HL-60/S4 treated with phorbol 12-myristate 13-acetate at 8.2 ng/mL for 4 days and 3 days (cell line): ENCODE measurements around the gene LRP5.

Experiments
- in situ Hi-C: fragments of 300-500 bp; cut with MboI; formaldehyde crosslinking; loops from 2 replicates; pipeline ENCODE4 v1.15.0; 2022; ENCODE audit warnings: low sequenced_read_pairs

LRP5 gene

DNA sequence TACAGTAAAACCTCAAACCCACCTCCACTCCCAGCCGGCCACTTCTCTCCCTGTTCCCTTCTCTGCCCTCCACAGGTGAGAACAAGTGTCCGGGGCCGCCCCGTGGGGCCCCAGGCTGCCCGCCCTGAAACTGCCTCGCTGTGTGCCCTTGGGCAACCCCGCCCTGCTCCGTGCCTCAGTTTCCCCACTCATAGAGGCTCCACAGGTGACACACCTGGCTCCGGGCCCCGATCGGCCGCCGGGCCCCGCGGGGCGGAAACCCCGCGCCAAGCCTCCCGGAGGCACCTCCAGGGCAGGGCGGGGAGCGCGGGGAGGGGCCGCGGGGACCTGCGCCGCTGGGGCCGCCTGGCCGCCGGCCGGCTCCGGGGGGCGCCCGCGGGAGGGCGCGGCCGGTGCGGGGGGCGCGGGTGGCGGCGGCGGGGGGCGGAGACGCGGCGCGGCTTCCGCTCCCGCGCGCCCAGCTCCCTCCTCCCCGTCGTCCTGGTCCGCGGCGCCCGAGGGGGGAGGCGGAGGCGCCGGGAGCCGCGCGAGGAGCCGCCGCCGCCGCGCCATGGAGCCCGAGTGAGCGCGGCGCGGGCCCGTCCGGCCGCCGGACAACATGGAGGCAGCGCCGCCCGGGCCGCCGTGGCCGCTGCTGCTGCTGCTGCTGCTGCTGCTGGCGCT is at the start of gene LRP5:
TSS of gene LRP5 (plus strand) at position 475 of the 663 bp plus-strand sequence. CDS start at position 599, 124 bp downstream.
- in situ Hi-C loops, result no loop called here

DNA sequence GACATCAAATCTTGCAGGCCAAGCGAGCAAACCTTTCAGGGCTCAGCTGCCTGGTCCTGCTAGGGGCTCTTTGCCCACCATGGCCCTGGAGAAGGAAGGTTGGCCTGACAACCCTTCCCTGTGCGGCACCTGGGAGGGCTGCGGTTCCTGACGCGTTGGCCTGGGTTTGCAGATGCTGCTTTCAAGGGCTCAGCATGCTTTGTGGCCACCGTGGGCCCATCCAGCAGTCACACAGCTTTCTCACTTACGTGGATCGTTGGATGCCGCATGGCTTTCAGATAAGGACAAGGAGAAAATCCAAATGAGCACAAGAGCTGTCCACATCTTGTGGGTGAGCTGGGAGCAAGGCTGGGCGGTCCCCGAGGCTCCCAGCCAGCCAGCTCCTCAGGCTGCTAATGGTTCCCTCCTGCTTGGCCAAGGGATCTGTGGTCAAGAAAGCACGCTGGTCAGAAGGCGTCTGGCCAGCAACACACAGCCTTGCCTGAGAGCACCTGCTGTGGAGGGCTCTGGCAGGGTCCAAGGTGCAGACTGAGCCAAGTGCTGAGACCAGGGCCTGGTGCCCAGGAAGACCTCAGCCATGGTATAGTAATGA is 48.9 kb upstream of the LRP5 start:
- in situ Hi-C loops, result no loop called here

DNA sequence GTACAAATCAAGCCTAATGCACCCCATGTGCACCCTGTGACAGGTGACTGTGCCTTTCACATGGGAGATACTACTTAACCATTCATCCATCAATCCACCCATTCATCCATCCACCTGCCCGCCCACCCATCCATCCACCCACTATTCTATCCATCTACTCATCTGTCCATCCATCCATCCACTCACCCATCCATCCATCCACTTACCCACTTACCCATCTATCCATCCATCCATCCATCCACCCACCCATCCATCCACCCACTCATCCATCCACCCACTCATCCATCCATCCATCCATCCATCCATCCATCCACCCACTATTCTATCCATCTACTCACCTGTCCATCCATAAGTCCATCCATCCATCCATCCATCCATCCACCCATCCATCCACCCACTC is 48.1 kb upstream of the LRP5 start:
- in situ Hi-C loops, result no loop called here

DNA sequence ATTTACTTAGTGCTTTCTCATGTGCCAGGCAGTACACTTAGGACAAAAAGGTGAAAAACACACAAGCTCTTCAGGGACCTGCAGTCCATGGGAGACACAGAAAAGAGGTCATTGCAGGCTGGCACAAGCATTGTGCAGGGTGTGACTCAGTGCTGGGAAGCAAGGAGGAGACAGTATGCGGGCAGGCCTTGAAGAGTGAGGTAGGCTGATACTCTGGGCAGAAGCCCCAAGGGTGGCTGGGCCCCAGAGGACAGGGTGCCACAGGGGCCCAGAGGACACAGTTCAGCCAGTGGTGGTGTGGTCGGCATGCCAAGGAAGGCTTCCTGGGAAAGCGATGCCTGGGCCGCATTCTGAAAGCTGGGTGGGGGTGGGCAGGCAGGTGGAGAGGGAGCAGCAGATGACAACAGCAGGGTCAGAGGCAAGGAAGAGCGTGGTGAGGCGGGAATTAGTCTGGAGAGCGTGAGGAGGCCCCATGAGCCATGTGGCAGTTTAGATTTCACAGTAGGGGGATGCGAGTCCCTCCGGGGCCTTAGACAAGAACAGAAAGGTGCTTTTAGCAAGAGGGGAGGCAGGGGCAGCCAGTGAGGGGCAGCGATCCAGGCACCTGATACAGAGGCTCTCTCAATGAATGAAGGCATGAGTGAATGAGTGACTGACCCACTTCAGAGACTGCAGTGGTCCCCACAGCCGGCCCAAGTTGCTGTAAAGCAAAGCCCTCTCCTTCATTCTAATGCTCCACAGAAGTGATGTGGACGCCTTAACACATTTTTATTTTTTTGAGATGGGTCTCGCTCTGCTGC is 47.5 kb upstream of the LRP5 start:
- in situ Hi-C loops, result no loop called here

DNA sequence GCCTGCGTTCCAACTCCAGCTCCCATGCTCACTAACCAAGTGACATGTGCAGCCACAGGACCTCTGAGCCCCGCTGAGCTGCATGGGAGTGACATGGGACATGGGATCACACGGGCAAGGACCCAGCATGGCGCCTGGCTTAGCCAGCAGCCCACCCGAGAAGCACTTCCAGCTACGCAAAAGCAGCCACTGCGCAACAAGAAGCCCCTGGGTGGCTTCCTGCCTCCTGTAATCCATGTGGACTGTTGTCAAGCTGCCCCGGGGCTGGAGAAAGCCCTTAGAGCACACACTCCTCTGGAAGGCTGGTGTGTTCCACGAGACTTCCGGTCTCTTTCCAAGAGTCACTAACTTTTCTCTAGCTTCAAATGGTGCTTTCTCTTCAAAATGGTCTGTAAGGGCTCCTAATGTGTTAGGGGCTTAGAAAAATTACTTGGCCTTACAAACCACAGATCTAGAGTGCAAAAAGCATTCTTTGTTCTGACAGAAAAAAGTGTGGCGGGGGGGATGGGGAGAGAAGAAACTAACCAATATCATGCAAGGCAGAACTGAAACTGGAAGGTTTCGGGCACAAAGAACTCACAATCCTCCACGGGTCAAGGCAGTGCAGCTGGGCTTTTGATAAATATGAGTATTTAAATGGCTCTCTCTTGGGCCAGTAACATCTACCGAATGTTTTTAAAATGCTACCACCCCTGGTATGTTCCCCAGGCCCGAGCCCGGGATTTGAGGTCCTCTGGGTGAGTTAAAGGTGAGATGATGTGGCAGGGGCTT is 46.1 kb upstream of the LRP5 start:
- in situ Hi-C loops, result no loop called here

DNA sequence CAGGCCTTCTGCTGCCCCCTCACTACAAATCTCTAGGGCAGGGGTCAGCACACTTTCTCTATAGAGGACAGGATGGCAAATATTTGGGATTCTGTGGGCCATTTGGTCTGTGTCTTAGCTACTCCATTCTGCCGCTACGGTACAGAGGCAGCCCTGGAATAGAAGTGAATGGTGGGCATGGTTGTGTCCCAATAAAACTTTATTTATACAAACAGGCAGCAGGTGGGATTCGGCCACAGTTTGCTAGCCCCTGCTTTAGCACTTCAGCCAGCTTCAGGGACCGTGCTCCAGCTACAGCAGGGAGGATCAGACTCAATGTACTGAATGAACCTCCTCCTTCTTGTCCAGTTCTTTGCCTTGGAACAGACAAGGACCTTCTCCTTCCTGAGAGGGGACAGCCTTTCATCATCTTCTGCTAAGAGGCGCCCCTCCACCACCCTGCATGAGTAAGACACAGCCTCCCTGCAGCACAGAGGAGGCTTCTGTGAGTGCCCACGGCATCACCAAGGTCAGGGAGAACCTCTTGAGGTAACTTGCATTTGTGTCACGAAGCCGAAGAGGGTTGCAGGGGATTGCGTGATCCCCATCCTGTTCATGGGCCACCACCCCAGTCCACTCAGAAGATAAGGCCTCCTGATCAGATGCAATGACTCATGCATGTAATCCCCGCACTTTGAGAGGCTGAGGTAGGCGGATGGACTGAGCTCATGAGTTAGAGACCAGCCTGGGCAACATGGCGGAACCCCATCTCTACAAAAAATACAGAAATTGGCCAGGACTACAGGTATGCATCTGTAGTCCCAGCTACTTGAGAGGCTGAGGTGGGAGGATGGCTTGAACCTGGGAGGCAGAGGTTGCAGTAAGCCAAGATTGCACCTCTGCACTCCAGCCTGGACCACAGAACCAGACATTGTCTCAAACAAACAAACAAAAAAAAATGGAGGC is 45.2 kb upstream of the LRP5 start:
- in situ Hi-C loops, result no loop called here

DNA sequence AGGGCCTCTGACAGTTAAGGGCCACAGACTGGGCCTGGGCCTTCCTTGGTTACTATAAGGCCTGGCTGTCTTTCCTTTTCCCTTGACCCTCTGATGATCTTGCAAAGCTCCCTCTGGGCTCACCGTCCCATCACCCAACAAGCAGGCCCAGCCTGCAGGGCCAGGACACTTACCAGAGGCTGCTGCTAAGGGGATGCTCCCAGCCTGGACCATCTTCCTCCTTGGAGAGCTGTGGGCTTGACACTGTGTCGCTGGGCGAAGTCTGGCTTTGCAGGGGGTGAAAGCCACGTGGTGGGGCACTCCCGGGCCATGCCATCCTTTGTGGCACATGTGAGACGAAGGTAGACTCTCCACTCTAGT is 44.5 kb upstream of the LRP5 start:
- in situ Hi-C loops, result no loop called here

DNA sequence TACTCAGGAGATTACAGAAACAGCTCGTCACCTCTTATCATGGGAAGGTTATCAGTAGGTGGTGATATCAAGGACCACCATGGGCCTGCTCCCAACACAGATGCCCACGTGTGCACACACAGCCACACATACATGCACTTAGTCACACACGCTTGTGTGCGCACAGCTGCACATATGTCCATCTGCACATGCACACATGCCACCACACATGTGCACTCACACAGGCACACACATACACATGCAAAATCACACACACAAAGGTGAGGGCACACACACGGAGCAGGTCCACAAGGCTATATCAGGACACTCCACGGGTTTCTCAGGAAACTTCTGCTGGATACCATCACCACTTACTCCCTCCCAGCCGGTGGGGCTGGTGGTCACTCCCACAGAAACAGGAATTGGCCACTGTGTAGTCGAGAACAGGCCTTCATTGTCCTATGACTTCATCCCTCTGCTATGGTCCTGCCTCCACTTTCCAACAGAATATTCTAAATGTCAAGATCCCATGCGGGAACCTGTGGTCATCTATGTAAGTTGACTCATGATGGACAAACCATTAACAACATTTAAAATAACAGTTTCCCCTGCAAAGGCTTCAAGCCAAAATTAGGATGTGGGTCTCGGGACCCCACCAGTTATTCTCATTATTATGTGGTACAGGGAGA is 42.8 kb upstream of the LRP5 start:
- in situ Hi-C loops, result no loop called here

DNA sequence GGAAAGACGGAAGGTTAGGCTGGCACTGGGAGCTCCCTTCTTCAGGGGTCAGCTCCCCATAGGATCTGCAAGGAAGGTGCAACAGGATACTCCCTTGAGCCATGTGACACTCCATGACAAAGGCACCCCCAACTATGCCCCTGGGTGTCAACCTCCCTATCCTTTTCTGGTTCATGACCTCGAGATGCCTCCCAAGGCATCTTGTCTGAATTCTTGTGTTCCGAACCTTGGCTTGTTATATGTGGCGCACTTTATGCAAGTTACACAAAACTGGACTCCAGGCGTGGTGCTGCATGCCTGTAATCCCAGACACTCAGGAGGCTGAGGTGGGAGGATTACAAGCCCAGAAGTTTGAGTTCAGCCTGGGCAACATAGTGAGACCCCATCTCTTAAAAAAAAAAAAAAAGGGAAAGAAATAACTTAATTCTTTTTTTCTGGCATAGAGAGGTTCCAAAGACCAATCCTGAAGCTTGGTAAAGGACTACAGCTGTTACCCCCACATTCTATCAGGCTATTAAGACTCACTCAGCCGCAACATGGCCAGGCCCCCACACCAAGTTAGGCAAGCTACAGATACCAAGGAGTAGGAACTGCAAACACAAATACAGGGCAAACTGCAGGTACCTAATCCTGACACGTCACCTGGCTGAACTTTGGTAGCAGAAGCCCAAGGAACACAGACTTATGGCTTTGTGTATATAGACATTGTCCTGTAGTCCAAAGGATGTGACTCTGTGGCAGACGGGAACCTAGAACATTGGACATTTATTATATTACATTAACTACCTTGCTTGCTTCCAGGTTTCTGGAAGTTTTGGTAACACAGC is 42.0 kb upstream of the LRP5 start:
- in situ Hi-C loops, result no loop called here

DNA sequence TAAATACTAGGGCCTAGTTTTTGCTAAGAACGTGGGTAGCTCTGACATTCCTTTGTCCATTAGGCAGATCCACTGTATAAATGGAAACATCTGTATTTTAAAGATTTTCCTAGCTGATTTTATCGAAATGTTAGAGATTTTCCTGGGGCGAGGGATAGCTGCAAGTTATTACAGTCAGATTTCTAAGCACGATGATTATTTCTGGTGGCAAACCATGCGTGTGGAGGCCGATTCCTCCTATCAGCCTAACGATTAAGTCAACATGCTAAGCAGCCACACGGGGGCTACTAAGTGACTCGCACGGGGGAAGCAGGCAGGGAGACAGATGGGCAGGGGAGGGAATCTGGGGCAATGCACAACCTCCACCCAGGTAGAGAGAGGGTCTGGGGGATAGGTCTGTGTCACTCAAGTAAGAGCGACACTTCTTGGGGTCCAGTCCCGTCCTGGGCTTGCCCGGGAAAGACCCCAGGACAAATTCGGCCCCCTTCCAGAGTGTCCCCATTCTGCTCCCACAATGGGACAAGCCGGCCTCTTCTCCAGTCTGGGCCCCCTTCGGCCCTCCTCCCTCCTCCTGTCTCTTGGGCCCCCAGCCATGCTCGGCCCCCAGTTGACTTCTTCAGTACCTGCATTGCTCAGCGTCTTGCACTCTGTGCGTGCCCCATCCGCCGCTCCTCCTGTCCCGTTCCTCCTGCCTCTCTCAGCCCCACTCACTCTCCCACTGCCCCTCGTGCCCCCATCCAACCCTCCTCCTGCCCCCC is 41.2 kb upstream of the LRP5 start:
- in situ Hi-C loops, result no loop called here

DNA sequence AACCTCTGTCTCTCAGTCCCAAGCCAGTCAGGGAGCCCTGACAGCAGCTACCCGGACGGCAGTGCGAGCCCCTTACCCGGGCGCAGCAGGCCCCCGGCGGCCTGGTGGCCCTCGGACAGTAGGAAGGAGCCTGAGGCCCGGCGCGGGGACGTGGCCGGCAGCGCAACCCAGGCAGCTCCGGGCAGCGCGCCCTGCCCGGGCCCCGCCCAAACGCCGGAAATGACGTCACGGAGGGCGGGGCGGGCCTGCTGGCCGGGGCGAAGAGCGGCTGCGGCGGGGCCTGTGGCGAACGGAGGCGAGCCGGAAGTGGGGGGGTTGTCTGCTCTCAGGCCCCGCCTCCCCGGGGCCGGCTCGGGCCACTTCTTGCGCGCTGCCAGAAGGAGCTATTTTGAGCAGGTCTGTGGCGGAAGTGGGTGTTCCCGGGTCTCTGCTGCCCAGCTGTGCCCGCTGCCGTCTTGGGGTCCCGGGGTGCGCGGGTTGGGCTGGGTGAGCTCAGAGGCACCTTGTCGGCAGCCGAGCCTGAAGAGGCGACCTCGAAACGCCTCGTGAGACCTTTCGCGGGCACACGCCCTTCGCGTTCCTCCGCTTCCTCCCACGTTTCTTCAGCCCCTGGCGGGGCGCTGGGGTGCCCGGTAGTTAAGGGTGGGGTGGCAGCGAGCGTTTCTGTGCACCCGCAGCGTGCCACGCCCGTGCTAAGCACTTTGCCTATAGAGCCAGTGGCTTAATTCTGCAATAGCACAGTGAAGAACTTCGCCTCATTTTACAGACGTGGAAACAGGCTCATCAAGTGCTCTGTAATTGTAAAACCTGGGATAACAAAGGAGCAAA is 40.4 kb upstream of the LRP5 start, which contains the start of gene C11orf24:
TSS of gene C11orf24 (minus strand) at position 193 of the 828 bp plus-strand sequence. CDS start 8,206 bp downstream, outside the sequence.
- in situ Hi-C loops, result no loop called here

DNA sequence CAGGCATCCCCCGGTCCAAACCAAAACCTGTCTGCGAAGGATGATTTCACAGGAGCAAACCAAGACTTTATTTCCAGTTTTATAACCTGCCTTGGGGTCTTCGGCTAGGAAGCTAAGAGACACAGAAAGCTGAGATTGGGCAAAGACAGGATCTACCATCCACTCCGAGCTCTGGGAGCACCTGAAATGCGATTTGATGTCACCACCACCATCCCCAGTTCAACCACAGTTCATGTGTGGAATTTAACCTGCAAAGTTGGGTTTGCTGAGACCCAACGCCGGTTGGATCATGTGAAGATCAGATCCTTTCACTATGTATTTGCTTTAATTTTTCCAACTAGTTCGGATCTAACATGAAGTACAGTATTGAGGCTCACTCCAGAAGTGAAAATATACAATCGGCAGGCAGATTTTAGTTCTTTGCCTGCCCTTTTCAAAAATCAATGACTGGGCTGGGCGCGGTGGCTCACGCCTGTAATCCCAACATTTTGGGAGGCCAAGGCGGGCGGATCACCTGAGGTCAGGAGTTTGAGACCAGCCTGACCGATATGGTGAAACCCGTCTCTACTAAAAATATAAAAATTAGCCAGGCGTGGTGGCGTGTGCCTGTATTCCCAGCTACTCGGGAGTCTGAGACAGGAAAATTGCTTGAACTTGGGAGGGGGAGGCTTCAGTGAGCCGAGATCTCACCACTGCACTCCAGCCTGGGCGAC is 39.2 kb upstream of the LRP5 start:
- in situ Hi-C loops, result no loop called here

DNA sequence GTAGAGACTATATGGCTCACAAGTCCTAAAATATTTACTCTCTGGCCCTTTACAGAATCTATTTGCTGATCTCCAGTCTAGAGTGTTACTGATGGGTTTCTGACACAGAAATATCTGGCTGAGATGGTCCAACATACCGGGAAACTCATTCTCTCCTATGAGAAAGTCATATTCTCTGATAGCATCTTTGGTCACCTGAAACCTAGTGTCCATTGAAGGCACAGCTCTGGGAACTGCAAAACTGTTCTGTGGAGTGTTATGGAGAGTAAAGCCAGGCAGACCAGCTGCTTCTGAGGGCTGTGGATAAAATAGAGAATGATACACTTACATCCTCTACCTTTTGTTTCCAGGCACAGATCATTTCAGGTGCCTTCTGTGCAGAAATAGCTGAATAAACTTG is 38.1 kb upstream of the LRP5 start:
- in situ Hi-C loops, result no loop called here

DNA sequence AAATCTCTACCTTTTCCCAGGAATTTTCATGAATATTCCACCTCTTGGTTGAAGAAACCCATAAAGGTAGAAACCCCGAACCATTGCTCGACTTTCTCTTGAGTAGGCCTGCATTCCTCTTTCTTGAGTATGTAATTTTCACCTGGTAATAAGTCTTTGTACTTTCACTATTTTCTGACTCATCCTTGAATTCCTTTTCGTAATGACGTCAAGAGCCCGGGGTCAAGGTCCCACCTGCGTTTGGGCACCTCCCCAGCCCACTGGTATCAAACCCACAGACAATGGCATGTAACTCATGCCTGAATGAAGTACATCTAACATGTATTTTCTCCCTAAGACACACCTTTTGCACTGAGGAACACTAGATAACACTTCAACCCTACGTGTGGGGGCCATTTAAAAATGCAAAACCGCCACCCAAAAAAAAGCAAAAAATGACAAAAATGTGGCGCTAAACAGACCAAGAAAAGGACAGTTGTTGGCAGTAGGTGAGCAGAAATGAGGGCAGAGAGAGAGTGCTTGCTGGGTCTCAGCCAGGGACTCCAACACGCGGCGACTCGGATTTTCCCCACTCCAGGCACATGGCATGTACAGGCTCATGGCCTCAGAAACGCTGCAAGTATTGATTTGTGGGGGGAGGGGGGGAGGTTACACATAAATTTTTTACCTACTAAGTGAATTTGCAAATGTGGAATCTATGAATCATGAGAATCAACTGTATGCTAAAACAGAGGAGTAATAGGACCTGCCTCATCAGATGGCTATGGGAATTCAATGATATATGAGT is 36.5 kb upstream of the LRP5 start:
- in situ Hi-C loops, result no loop called here

DNA sequence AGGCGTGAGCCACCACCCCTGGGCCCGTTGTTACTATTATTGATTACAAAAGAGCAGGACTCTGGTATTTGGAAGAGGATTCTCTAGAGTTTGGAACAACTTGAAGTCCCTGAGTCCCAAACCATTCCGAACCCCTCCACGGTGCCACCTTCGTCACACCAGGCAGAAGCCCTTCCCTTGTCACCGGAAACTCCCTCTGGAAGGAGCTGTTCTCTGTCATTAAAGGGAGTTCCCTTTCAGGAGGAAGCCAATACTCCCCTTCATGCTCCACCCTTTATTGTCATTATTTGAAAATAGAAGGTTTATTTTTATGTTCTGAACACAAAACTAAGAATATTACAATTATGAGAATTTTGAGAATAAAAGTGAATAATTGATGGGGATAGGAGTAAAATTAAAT is 35.5 kb upstream of the LRP5 start:
- in situ Hi-C loops, result no loop called here

DNA sequence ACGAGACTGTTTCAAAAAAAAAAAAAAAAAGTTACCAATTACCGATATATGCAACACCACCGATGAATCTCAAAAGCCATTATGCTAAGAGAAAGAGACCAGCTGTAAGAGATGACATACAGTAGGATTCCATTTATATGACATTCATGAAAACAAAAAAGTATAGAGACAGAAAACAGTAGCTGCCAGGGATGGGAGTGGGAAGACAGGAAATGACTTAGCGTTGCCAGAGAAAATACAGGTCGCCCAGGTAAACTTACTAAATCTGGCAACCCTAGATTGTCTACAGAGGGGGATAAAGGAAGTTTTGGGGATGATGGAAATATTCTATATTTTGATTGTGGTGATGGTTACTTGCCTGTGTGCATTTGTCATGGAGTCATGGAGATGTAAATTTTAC is 32.7 kb upstream of the LRP5 start:
- in situ Hi-C loops, result no loop called here
